CD14-positive monocyte (primary cell): Measurements from ENCODE around the gene UQCC2. TPM values are rescaled to one million over a fixed set of nuclear protein-coding genes. Genes with fewer than 3 reads are reported as not detected.

ENCODE experiments used
- DNase-seq, 3 donors: peaks; one replicate each; pipeline ENCODE4 v3.0.0-alpha.2; 2011 to 2022
- H2AFZ ChIP-seq: 2 replicates; pipeline ENCODE4 v1.6.0; 2012; ENCODE audit warnings: mild to moderate bottlenecking, low read depth, low read length, inconsistent platforms; ENCODE audit not compliant: insufficient read depth, poor library complexity, severe bottlenecking
- H3K27ac ChIP-seq, 2 donors: 1 replicate in 1 of 2; 2 replicates in 1 of 2; pipeline ENCODE4 v1.5.1; 2012 to 2013; ENCODE audit warnings: low read length in 2 of 2, control low read depth in 1 of 2, inconsistent platforms in 1 of 2, low read depth in 1 of 2, mild to moderate bottlenecking in 1 of 2
- H3K27me3 ChIP-seq, 2 donors: one replicate each; pipeline versions ENCODE4 v1.6.0 to v1.6.1; 2011 to 2013; ENCODE audit warnings: low read length in 2 of 2; ENCODE audit not compliant: control insufficient read depth in 2 of 2, insufficient read depth in 2 of 2
- H3K36me3 ChIP-seq, 2 donors: replicated peaks in 1 of 2; 1 replicate in 1 of 2; 2 replicates in 1 of 2; pipeline versions ENCODE4 v1.5.1 to v1.6.1; 2012 to 2013; ENCODE audit warnings: low read length in 2 of 2, control low read depth in 1 of 2, inconsistent platforms in 1 of 2, mild to moderate bottlenecking in 1 of 2; ENCODE audit not compliant: insufficient read depth in 2 of 2, control insufficient read depth in 1 of 2
- H3K4me1 ChIP-seq, 2 donors: 1 replicate in 1 of 2; 2 replicates in 1 of 2; pipeline versions ENCODE4 v1.5.1 to v1.6.1; 2012 to 2013; ENCODE audit warnings: low read length in 2 of 2, control low read depth in 1 of 2, inconsistent platforms in 1 of 2, mild to moderate bottlenecking in 1 of 2, moderate library complexity in 1 of 2; ENCODE audit not compliant: insufficient read depth in 2 of 2, control insufficient read depth in 1 of 2
- H3K4me2 ChIP-seq: replicated peaks from 2 replicates; pipeline ENCODE3; 2012; ENCODE audit warnings: low read length, moderate library complexity, mild to moderate bottlenecking; ENCODE audit not compliant: poor library complexity, severe bottlenecking; ENCODE audit errors: extremely low read depth
- H3K4me3 ChIP-seq, 3 experiments: fragments of 200-600 bp in 1 of 3; sonication (generic) in 1 of 3; replicated peaks in 1 of 3; 1 replicate in 2 of 3; 2 replicates in 1 of 3; pipeline ENCODE4 v1.5.1; 2011 to 2013; ENCODE audit warnings: low read length in 3 of 3, mild to moderate bottlenecking in 3 of 3, control low read depth in 2 of 3, low read depth in 2 of 3, inconsistent platforms in 1 of 3, moderate library complexity in 1 of 3
- H3K79me2 ChIP-seq: 2 replicates; pipeline ENCODE4 v1.6.0; 2012; ENCODE audit warnings: mild to moderate bottlenecking, control low read depth, inconsistent platforms, low read length, moderate library complexity; ENCODE audit not compliant: insufficient read depth
- H3K9ac ChIP-seq: 2 replicates; pipeline ENCODE4 v1.6.0; 2017; ENCODE audit warnings: low read length, mild to moderate bottlenecking; ENCODE audit not compliant: insufficient read depth, poor library complexity, severe bottlenecking
- H3K9me3 ChIP-seq, 2 donors: replicated peaks in 1 of 2; 1 replicate in 1 of 2; 2 replicates in 1 of 2; pipeline versions ENCODE4 v1.5.1 to v1.6.1; 2012 to 2013; ENCODE audit warnings: low read length in 2 of 2, control low read depth in 1 of 2; ENCODE audit not compliant: control insufficient read depth in 1 of 2, insufficient read depth in 1 of 2
- H4K20me1 ChIP-seq: 2 replicates; pipeline ENCODE4 v1.6.0; 2012; ENCODE audit warnings: mild to moderate bottlenecking, low read length, control low read depth, moderate library complexity; ENCODE audit not compliant: insufficient read depth
- H3K27ac Mint-ChIP-seq, 7 donors: one replicate each; pipeline ENCODE4 v1.8.0; 2020; ENCODE audit warnings: mild to moderate bottlenecking in 7 of 7, mixed read lengths in 7 of 7, moderate library complexity in 6 of 7, inconsistent platforms in 2 of 7
- H3K27me3 Mint-ChIP-seq, 3 donors: one replicate each; pipeline ENCODE4 v1.8.0; 2021 to 2022; ENCODE audit warnings: low read depth in 3 of 3, mild to moderate bottlenecking in 3 of 3, mixed read lengths in 3 of 3, moderate library complexity in 3 of 3, inconsistent platforms in 1 of 3
- H3K36me3 Mint-ChIP-seq, 2 donors: one replicate each; pipeline ENCODE4 v1.8.0; 2020; ENCODE audit warnings: mixed read lengths in 2 of 2, inconsistent platforms in 1 of 2, mild to moderate bottlenecking in 1 of 2
- H3K4me1 Mint-ChIP-seq: one replicate; pipeline ENCODE4 v1.8.0; 2020; ENCODE audit warnings: mild to moderate bottlenecking, mixed read lengths
- H3K4me3 Mint-ChIP-seq, 2 donors: one replicate each; pipeline ENCODE4 v1.8.0; 2020; ENCODE audit warnings: mild to moderate bottlenecking in 2 of 2, mixed read lengths in 2 of 2, moderate library complexity in 1 of 2
- H3K9me3 Mint-ChIP-seq, 7 donors: one replicate each; pipeline ENCODE4 v1.8.0; 2020 to 2022; ENCODE audit warnings: mixed read lengths in 7 of 7, mild to moderate bottlenecking in 6 of 7, moderate library complexity in 6 of 7, inconsistent platforms in 2 of 7
- CTCF ChIP-seq: fragments of 200-600 bp; IDR thresholded peaks from one replicate; pipeline ENCODE4 v1.8.0; 2022; ENCODE audit warnings: antibody characterized with exemption, mild to moderate bottlenecking
- WGBS: methylation state at CpG from one replicate; pipeline ENCODE4 v1.1.5; 2013; ENCODE audit warnings: missing lambda C conversion rate; ENCODE audit not compliant: insufficient coverage; 5-methylcytosine and 5-hydroxymethylcytosine counted together
- intact Hi-C, 2 donors: fragments of 100-400 bp; cut with micrococcal nuclease; formaldehyde crosslinking; loops; one replicate each; pipeline versions ENCODE4 v1.15.0 to v1.15.1; 2023
- polyA plus RNA-seq, 3 donors: library from polyadenylated mRNA; depleted of rRNA in 1 of 3; unstranded in 2 of 3; stranded (reverse) in 1 of 3; fragments of 300-500 nt in 2 of 3; fragments of >200 nt in 1 of 3; fragmentation: Illumina TruSeq in 2 of 3; gene quantifications; 1 replicate in 2 of 3; 2 replicates in 1 of 3; pipeline ENCODE4 v1.2.3, GENCODE V29; 2012 to 2021

Gene UQCC2
- polyA plus RNA-seq, 3 donors: 10.3 to 39.3 (median 37.2) TPM

- Histone ChIP-seq H3K4me2 (no peak overlapping the region), H3K36me3 (peaks cover 18 to 49% of the 10 kb centered on the region in 2 donors)
Observed at GRCh38 chr6:33696076-33696475, 15.4 kb downstream of the UQCC2 start.

GRCh38 chr6:33695451-33695887 is 16.0 kb downstream of the UQCC2 start:
- H3K27ac ChIP-seq: no peak overlapping the region
- TF ChIP-seq CTCF: no peak
- H3K36me3 ChIP-seq: peaks cover 18 to 49% of the 10 kb centered on the region in 2 donors
- no peak overlapping the region for H3K27ac Mint-ChIP-seq
- intact Hi-C loops: no loop called here
- no peak overlapping the region for H3K4me3 ChIP-seq
- DNase-seq: no peak
- no peak overlapping the region for H3K4me3 Mint-ChIP-seq
- no peaks in the 10 kb centered on the region for H4K20me1 ChIP-seq
- no peak overlapping the region for H2AFZ ChIP-seq
- peaks cover 0 to 4% (median 0%) of the 10 kb centered on the region in 3 donors for H3K27me3 Mint-ChIP-seq
- peaks cover 18% of the 10 kb centered on the region for H3K4me1 Mint-ChIP-seq
- H3K27me3 ChIP-seq: no peaks in the 10 kb centered on the region
- no peaks in the 10 kb centered on the region for H3K79me2 ChIP-seq
- no peak overlapping the region for H3K4me2 ChIP-seq
- peaks cover 58 to 61% of the 10 kb centered on the region in 2 donors for H3K36me3 Mint-ChIP-seq
- WGBS: 97% methylated on average over 16 of the region's 16 CpGs
- no peaks in the 10 kb centered on the region for H3K9me3 ChIP-seq
- H3K9ac ChIP-seq: no peak overlapping the region
- H3K4me1 ChIP-seq: peaks cover 4 to 10% of the 10 kb centered on the region in 2 donors
- H3K9me3 Mint-ChIP-seq: no peaks in the 10 kb centered on the region

More at GRCh38 chr6:33696076-33696475, 15.4 kb downstream of the UQCC2 start:
- Histone ChIP-seq H2AFZ (no peak overlapping the region), H3K4me3 (no peak overlapping the region), H3K9me3 (no peaks in the 10 kb centered on the region), H4K20me1 (no peaks in the 10 kb centered on the region), H3K27ac (no peak overlapping the region), H3K9ac (no peak overlapping the region), H3K27me3 (no peaks in the 10 kb centered on the region), H3K79me2 (no peaks in the 10 kb centered on the region), H3K4me1 (peaks cover 4 to 10% of the 10 kb centered on the region in 2 donors)
- Mint-ChIP-seq H3K36me3 (peaks cover 52 to 58% of the 10 kb centered on the region in 2 donors), H3K4me1 (peaks cover 18% of the 10 kb centered on the region), H3K4me3 (no peak overlapping the region), H3K9me3 (no peaks in the 10 kb centered on the region), H3K27ac (peak overlapping the region in 1 of 7 donors; percentile 52), H3K27me3 (peaks cover 0 to 4% (median 0%) of the 10 kb centered on the region in 3 donors)
- DNase-seq: no peak
- intact Hi-C loops: no loop called here
- WGBS: 92% methylated on average over 5 of the region's 10 CpGs
- TF ChIP-seq CTCF: no peak
